ENCODE results near the gene ERBB4.

ERBB4 gene

GRCh38 chr2:211898702-211899101 lies 639.9 kb downstream of the ERBB4 start:
- no peak for DNase-seq (ENCODE audit: low read depth)
- TF ChIP-seq CTCF (conservative IDR thresholded peaks at IDR 0.05; ENCODE audit: low read length): no peak
- no peak overlapping the region for H3K4me3 ChIP-seq (ENCODE audit: low read length)

GRCh38 chr2:211881449-211881848 lies 657.2 kb downstream of the ERBB4 start:
- no peak for TF ChIP-seq CTCF (conservative IDR thresholded peaks at IDR 0.05; ENCODE audit: low read length)
- no peak overlapping the region for H3K4me3 ChIP-seq (ENCODE audit: low read length)
- no peak for DNase-seq (ENCODE audit: low read depth)

DNA sequence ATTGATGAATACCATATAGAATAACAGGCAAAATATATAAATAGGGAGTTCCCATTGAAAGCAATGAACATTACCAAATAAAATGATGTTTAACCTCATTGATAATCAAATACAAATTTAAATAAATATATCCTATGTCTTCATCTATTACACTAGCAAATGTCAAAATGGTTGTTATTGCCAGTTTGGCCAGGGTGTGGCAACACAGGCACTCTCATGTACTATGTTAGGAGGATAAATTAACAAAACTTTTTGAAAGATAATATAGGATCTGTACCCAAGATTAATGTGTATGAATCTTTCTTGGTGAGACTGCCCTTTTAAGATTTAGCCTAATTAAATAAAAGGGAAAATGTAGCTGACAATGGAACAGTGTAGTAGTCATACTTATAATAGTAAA lies 659.3 kb downstream of the ERBB4 start:
- TF ChIP-seq CTCF (conservative IDR thresholded peaks at IDR 0.05; ENCODE audit: low read length): no peak
- DNase-seq (ENCODE audit: low read depth): no peak
- H3K4me3 ChIP-seq (ENCODE audit: low read length): no peak overlapping the region

DNA sequence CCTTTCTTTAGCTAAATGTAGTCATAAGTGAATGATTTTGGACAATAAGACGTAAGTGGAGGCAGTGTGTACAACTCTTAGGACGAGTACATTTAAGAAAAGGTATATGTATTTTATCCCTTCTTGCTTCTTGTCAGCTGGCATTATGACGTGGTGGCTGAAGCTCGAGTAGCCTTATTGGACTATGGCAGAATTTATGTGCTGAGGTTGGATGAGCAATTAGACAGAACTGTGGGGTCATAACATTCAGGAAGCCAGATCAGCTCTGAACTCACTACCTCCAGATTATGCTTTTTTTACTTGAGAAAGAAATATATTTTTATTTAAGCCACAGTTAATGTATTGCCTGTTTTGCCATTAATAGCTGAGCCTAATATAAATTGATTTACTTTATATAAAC lies 661.5 kb downstream of the ERBB4 start:
- no peak overlapping the region for H3K4me3 ChIP-seq (ENCODE audit: low read length)
- no peak for DNase-seq (ENCODE audit: low read depth)
- TF ChIP-seq CTCF (conservative IDR thresholded peaks at IDR 0.05; ENCODE audit: low read length): no peak

- H3K4me3 ChIP-seq (ENCODE audit: low read length): no peak overlapping the region
- no peak for TF ChIP-seq CTCF (conservative IDR thresholded peaks at IDR 0.05; ENCODE audit: low read length)
- no peak for DNase-seq (ENCODE audit: low read depth)
These were observed 663.1 kb downstream of the ERBB4 start for GRCh38 chr2:211875488-211875887.

DNA sequence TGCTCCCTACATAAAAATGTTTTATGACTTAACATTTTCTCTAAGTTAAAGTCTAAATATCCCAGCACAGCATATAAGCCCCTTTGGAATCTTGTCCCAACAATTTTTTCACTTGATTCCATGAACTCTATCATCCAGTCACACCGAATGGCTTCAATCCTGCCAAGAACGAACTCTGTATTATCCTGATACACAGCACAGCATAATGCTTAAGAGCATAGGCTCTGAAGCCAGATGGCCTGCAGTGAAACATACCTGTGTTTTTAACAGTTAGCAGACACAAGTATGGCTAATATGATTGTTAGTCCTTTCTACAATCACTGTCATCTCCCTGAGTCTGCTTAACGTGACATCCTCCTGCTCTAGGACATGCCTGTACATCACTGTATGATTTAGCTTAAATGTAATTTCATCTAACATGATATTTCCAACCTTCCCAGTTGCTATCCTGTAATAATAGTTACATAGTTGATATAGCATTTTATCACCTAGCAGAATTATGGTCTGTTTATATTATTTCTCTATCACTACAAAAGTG lies 669.5 kb downstream of the ERBB4 start:
- H3K4me3 ChIP-seq (ENCODE audit: low read length): no peak overlapping the region
- no peak for TF ChIP-seq CTCF (conservative IDR thresholded peaks at IDR 0.05; ENCODE audit: low read length)
- DNase-seq (ENCODE audit: low read depth): no peak

GRCh38 chr2:211867845-211868451 lies 670.7 kb downstream of the ERBB4 start:
- TF ChIP-seq CTCF (conservative IDR thresholded peaks at IDR 0.05; ENCODE audit: low read length): no peak
- no peak for DNase-seq (ENCODE audit: low read depth)
- H3K4me3 ChIP-seq (ENCODE audit: low read length): no peak overlapping the region
